Suprapubic skin (tissue), 4 donors: Measurements from ENCODE around the gene TEAD4. TPM values are rescaled to one million over a fixed set of nuclear protein-coding genes. Genes with fewer than 3 reads are reported as not detected.

Experiments used
- DNase-seq, 2 donors: peaks; one replicate each; pipeline ENCODE4 v3.0.0-alpha.2; 2019; ENCODE audit warnings: low spot score in 2 of 2
- H3K27ac ChIP-seq: fragments of 200-600 bp; sonication (generic); one replicate; pipeline ENCODE4 v1.5.1; 2019
- H3K27me3 ChIP-seq: fragments of 200-600 bp; sonication (generic); one replicate; pipeline ENCODE4 v1.5.1; 2019
- H3K36me3 ChIP-seq: fragments of 200-600 bp; sonication (generic); one replicate; pipeline ENCODE4 v1.5.1; 2019
- H3K4me1 ChIP-seq: fragments of 200-600 bp; sonication (generic); one replicate; pipeline ENCODE4 v1.5.1; 2019
- H3K4me3 ChIP-seq: fragments of 200-600 bp; sonication (generic); one replicate; pipeline ENCODE4 v1.5.1; 2019; ENCODE audit warnings: mild to moderate bottlenecking
- H3K9me3 ChIP-seq: fragments of 200-600 bp; sonication (generic); one replicate; pipeline ENCODE4 v1.5.1; 2019
- EP300 ChIP-seq: sonication (generic); formaldehyde crosslinking; IDR thresholded peaks from one replicate; pipeline ENCODE4 v1.6.1; 2017; ENCODE audit warnings: antibody characterized with exemption
- POLR2A ChIP-seq, 2 donors: fragments of 450-650 bp; IDR thresholded peaks; one replicate each; pipeline ENCODE4 v1.6.1; 2017; ENCODE audit warnings: antibody characterized with exemption in 2 of 2, mild to moderate bottlenecking in 2 of 2, moderate library complexity in 2 of 2
- POLR2AphosphoS5 ChIP-seq, 3 donors: sonication (generic); formaldehyde crosslinking; IDR thresholded peaks; one replicate each; pipeline ENCODE4 v1.6.1; 2017; ENCODE audit warnings: antibody characterized with exemption in 3 of 3
- WGBS: methylation state at CpG from one replicate; pipeline ENCODE4 v1.1.5; 2018; 5-methylcytosine and 5-hydroxymethylcytosine counted together
- total RNA-seq, 4 donors: library from RNA; depleted of rRNA; stranded (reverse); fragments of >200 nt; gene quantifications; one replicate each; pipeline ENCODE4 v1.1.0, GENCODE V29; 2016
- TF ChIP-seq, protein P1 (sequence below), 2 donors: fragments of 200-600 bp in 1 of 2; fragments of 450-650 bp in 1 of 2; sonication (generic) in 1 of 2; IDR thresholded peaks; one replicate each; pipeline ENCODE4 v1.5.1; 2016 to 2019; ENCODE audit warnings: antibody characterized with exemption in 2 of 2, mild to moderate bottlenecking in 1 of 2, moderate library complexity in 1 of 2

Gene TEAD4
- total RNA-seq, 4 donors from 2014 or later, result 13.0 to 28.4 (median 17.2) TPM

DNA sequence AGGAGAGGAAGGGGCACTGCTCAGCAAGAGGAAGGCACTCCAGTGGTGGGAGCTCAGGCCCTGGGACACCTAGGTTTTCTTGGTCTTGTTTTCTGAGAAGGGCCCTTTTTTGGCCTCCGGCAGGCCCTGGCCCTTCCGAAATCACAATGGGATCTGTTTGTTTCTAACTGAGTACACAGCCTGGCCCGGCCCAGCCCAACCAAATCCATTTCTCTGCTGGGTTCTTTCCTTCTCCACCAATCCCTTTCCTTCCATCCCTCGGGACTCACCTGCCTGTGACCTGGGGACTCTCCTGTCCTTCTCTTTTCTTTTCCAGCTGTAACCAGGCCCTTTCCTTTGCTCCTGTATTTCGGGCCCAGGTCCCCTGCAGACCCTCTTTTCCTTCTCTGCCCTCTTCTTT lies 18.6 kb downstream of the TEAD4 start:
- no peak for DNase-seq

DNA sequence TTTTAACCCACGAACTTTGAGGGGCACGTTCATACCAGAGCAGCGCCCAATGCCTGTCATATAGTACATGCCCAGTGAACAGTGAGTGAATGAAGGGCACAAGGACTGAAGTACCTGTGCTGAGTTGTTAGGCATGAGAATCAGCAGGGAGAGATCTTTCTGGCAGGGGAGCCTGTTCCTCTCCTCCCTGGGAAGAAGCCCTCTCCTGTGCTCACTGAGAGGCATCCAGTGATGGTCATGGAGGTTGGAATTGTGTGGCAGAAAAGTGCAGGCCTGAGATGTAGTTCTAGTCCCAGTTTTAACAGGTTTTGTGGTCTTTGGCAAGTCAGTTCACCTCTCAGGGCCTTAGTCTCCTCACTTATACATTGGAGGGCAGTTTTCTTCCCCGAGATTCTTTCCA lies 20.6 kb downstream of the TEAD4 start:
- H3K27me3 ChIP-seq, result no peaks in the 10 kb centered on the region
- no peak for DNase-seq
- 95% methylated on average over 4 of the region's 4 CpGs for WGBS
- TF ChIP-seq POLR2A (IDR thresholded peaks at IDR 0.05) (no peak), POLR2AphosphoS5 (IDR thresholded peaks at IDR 0.05) (no peak), EP300 (no peak)
- TF ChIP-seq, protein P1, sequence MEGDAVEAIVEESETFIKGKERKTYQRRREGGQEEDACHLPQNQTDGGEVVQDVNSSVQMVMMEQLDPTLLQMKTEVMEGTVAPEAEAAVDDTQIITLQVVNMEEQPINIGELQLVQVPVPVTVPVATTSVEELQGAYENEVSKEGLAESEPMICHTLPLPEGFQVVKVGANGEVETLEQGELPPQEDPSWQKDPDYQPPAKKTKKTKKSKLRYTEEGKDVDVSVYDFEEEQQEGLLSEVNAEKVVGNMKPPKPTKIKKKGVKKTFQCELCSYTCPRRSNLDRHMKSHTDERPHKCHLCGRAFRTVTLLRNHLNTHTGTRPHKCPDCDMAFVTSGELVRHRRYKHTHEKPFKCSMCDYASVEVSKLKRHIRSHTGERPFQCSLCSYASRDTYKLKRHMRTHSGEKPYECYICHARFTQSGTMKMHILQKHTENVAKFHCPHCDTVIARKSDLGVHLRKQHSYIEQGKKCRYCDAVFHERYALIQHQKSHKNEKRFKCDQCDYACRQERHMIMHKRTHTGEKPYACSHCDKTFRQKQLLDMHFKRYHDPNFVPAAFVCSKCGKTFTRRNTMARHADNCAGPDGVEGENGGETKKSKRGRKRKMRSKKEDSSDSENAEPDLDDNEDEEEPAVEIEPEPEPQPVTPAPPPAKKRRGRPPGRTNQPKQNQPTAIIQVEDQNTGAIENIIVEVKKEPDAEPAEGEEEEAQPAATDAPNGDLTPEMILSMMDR (IDR thresholded peaks at IDR 0.05), result no peak
- H3K4me1 ChIP-seq, result no peaks in the 10 kb centered on the region
- no peak overlapping the region for H3K4me3 ChIP-seq
- H3K9me3 ChIP-seq, result no peaks in the 10 kb centered on the region
- H3K36me3 ChIP-seq, result no peaks in the 10 kb centered on the region
- H3K27ac ChIP-seq, result no peak overlapping the region

More for the DNA sequence above, 18.6 kb downstream of the TEAD4 start:
- Histone ChIP-seq H3K9me3 (no peaks in the 10 kb centered on the region), H3K36me3 (no peaks in the 10 kb centered on the region), H3K4me3 (no peak overlapping the region), H3K4me1 (no peaks in the 10 kb centered on the region), H3K27ac (no peak overlapping the region), H3K27me3 (no peaks in the 10 kb centered on the region)
- 94% methylated on average over 5 of the region's 5 CpGs for WGBS
- TF ChIP-seq POLR2AphosphoS5 (IDR thresholded peaks at IDR 0.05) (no peak), EP300 (no peak), POLR2A (IDR thresholded peaks at IDR 0.05) (no peak)
- TF ChIP-seq, protein P1 (IDR thresholded peaks at IDR 0.05), result no peak

DNA sequence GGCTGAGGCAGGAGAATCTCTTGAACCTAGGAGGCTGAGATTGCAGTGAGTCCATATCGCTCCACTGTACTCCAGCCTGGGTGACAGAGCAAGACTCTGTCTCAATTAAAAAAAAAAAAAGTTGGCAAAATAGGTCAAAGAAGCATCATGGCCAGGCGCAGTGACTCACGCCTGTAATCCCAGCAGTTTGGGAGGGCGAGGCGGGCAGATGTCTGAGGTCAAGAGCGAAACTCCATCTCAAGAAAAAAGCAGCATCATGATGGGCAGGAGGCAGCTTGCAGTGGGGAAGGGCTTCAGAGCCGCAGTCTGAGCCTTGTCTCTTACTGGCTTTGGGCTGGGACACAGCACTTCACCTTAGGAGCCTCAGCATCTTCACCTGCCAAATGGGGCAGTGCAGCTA lies 21.4 kb downstream of the TEAD4 start:
- WGBS, result 81% methylated on average over 7 of the region's 7 CpGs
- DNase-seq, result no peak
- Histone ChIP-seq H3K4me1 (no peaks in the 10 kb centered on the region), H3K27me3 (no peaks in the 10 kb centered on the region), H3K27ac (no peak overlapping the region), H3K36me3 (no peaks in the 10 kb centered on the region), H3K4me3 (no peak overlapping the region), H3K9me3 (no peaks in the 10 kb centered on the region)
- no peak for TF ChIP-seq POLR2AphosphoS5 (IDR thresholded peaks at IDR 0.05)
- TF ChIP-seq, protein P1 (IDR thresholded peaks at IDR 0.05), result no peak

DNA sequence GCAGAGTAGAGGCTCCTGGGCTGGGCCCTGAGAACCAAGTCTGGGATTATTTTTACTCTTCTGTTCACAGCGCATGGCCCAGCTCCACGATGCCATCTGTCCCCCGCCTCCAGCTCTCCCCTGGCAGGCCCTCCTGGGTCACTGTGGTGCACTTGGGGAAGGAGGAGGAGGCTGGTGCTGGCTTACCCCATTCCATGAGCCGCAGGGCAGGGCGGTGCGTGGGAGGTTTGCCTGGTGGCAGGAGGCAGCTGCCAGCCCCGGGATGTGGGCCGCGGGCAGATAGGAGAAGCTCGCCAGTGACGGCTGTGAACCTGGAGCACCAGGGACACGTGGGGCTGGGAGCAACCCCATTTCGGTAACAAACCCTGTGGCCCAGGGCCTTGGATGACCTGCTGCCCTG lies 23.2 kb downstream of the TEAD4 start:
- H3K27ac ChIP-seq, result no peak overlapping the region
- no peaks in the 10 kb centered on the region for H3K4me1 ChIP-seq
- H3K4me3 ChIP-seq, result no peak overlapping the region
- no peak for DNase-seq
- no peaks in the 10 kb centered on the region for H3K9me3 ChIP-seq
- no peaks in the 10 kb centered on the region for H3K27me3 ChIP-seq
- TF ChIP-seq EP300, result no peak
- TF ChIP-seq POLR2A (IDR thresholded peaks at IDR 0.05), result no peak
- no peak for TF ChIP-seq POLR2AphosphoS5 (IDR thresholded peaks at IDR 0.05)
- TF ChIP-seq, protein P1 (IDR thresholded peaks at IDR 0.05), result no peak
- H3K36me3 ChIP-seq, result no peaks in the 10 kb centered on the region
- WGBS, result 53% methylated on average over 6 of the region's 13 CpGs

DNA sequence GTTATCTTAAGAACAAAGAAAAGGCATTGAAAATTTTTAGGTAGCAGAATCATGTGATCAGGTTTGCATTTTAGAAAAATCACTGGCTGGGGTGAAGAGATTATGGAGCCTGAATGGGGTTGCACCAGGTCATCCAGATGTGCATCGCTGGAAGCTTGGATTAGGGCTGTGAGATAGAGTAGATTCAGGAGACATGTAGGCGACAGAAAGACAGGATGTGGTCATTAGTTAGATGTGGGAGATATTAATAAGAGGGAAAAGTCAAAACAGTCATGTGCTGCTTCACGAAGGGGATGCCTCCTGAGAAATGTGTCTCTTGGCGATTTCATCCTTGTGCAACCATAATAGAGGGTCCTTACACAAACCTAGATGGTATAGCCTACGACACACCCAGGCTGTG lies 25.1 kb downstream of the TEAD4 start:
- no peaks in the 10 kb centered on the region for H3K9me3 ChIP-seq
- 84% methylated on average over 5 of the region's 5 CpGs for WGBS
- H3K36me3 ChIP-seq, result no peaks in the 10 kb centered on the region
- no peak overlapping the region for H3K4me3 ChIP-seq
- H3K27ac ChIP-seq, result no peak overlapping the region
- no peaks in the 10 kb centered on the region for H3K4me1 ChIP-seq
- no peak for TF ChIP-seq POLR2A (IDR thresholded peaks at IDR 0.05)
- no peak for TF ChIP-seq EP300
- TF ChIP-seq POLR2AphosphoS5 (IDR thresholded peaks at IDR 0.05), result no peak
- TF ChIP-seq, protein P1 (IDR thresholded peaks at IDR 0.05), result no peak
- no peak for DNase-seq
- no peaks in the 10 kb centered on the region for H3K27me3 ChIP-seq
